HS-5 (cell line): Measurements from ENCODE around the gene KAT14.
"Not testable (repeated sequence)": the region's sequence is repeated elsewhere in the genome, so short reads cannot be mapped to it uniquely, and the experiment has no call there.

Source experiments
- DNase-seq: peaks from one replicate; pipeline ENCODE4 v3.0.0-alpha.2; 2012; ENCODE audit warnings: low read depth

The KAT14 gene

GRCh38 chr20:18154342-18154741 is 16.7 kb downstream of the KAT14 start:
- no peak for DNase-seq

DNA sequence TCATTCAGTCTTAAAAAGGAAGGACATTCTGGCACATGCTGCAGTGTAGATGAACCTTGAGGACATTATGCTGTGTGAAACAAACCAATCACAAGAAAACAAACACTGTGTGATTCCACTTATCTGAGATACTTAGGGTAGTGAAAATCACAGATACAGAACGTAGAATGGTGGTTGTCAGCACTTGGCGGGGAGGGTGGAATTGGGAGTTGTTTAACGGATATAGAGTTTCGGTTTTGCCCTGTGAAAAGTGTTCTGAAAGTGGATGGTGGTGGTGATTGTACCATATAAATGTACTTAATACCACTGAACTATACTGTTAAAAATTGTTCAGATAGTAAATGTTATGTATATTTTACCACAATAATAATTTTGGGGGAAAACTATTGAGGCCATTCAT is 18.4 kb downstream of the KAT14 start:
- DNase-seq = no peak

DNA sequence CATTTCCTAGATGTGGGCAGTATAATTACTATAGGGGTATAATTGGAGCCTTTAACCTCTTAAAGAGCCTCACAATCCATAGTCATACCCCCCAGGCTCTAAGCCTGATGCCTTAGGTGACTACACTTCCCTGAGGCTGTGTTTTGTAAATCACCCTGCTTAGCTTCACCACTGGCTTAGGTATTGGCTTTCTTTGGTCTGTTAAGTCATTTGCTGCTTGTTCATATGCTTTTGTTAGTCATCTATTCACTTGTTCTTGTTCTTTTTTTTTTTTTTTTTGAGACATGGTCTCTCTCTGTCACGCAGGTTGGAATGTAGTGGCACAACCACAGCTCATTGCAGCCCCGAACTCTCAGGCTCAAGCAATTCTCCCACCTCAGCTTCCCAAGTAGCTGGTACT is 26.7 kb downstream of the KAT14 start:
- no peak for DNase-seq

- no peak for DNase-seq
These were observed 27.9 kb downstream of the KAT14 start for GRCh38 chr20:18165553-18165952.

- DNase-seq = no peak
These were observed 28.7 kb downstream of the KAT14 start for GRCh38 chr20:18166241-18166881.

GRCh38 chr20:18166950-18167349 is 29.3 kb downstream of the KAT14 start:
- no peak for DNase-seq

GRCh38 chr20:18172379-18172778 is 34.7 kb downstream of the KAT14 start:
- DNase-seq = no peak

DNA sequence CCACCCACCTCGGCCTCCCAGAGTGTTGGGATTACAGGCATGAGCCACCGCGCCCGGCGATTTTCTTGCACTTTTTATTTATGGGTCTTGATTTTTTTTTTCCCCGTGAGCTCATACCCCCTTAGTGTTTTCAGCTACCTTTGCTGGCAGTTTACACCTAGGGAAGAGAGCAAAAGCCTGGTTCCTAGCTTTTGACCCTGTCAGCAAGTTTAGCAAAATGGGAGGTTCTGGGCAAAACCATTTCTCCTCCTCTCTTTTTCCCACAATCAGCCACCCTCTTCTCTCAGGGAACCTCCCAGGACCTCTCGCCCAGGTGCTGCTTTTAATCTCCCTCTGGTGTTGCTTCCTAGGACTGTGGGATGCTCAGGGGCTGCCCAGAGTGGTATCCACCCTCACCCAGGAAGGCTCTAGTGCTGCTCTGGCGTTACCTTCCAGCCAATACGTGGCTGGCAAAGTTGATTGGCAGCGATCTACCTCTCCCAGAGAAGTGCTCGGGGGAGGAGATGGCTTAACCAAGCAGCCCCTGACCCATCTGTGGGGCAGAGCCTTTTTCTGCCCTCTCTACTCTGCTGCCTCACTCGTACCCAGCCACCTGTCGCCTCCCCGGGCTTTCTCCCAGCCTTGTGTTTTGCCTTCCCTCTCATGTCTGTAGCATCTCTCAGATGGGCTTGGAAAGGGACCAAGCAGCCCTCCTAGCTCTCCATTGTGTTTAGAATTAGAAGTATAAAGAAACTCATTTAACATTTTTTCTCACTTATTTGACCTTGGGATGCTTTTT is 37.4 kb downstream of the KAT14 start:
- no peak for DNase-seq

DNA sequence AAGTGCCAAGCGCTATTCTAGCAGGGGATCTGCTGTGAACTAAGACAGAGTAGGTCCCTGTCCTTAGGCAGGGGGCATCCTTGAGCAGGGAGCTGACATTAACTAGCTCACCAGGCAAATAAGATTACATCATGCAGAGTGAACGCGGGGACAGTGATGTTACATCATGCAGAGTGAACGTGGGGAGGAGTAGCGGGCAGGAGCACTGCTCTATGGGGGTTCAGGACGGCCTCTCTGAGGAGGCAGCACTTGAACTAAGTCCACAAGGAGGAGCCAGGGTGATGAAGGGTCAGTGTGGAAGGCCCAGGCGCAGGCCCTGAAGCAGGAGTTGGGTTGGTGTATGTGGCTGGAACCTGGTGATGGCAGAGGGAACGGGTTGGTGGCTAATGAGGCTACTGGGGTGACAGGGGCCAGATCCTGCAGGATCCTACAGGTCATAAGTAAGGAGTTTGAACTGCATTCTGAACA is 38.7 kb downstream of the KAT14 start:
- no peak for DNase-seq

GRCh38 chr20:18180366-18180765 is 42.7 kb downstream of the KAT14 start:
- not testable (repeated sequence) for DNase-seq

DNA sequence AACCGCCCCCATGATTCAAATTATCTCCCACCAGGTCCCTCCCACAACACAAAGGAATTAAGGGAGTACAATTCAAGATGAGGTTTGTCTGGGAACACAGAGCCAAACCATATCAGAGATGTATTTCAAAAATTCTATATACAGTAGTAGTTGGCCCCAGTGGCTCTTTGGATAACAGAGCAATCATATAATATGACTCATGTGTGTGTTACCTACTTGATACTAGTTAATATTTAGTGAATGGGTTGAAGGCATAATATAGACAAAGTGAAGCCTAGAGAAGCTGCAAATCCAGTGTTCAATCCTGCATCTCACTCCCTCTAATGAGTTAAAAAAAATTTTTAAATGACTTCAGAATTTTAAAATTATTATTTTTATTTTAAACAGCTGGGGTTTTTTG is 43.2 kb downstream of the KAT14 start:
- DNase-seq = no peak

- no peak for DNase-seq
These were observed 49.4 kb downstream of the KAT14 start for GRCh38 chr20:18187020-18187419.

DNA sequence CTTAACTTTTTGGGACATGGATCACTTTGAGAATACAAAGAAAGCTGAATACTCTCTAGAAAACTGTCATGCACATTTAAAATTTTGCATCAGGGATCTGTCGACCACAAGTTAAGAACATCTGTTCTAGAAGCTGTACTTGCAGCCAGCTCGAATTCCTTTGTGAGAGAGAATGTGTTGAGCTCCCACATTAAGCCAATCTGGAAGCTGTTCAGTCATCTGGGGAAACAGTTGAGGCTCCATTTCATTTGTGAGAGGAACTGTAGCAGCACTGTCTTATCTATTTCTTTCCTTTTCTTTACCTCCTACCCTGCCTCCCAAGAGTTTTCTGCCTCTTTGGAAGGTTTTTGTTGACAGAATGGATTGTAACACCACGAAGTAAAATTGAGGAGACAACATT is 50.8 kb downstream of the KAT14 start:
- no peak for DNase-seq

DNA sequence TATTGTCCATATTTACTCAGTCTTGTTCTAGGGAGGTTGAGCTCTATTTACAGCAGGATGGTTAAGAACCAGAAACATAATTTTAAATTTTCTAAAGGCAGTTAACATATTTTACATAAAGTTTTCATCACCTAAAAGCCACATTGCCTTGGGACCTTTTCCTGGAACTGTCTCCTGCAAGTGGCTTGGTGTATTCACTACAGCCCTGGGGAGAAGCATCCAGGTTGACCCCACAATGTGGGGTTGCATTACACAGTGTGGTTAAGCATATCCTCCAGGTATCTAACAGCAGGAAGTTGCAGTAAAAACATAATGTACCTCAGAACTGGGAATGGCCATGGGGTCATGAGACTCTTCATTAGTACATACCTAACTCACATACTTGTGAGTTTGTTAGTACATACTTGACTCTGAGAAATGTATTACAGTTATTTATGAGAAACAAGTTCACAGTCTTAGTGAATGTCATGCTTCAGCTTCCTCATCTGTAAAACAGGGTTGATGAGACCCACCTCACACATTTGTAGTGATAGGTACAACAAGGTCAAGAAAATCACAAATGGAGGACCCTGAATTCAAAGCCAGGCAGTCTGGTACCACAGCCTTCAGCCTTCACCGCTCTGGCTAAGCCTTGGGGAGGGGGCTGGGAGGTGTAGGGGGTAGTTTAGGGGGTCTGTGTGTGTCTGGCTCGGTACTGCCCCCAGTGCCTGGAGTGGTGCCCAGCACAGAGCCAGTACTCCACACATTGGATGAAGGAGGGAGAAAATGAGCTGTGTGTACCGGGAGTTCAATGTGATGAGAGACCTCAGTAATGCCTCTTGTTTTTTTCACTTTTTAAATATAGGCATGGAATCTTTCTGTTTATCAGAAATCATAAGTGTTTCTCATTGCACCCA is 52.9 kb downstream of the KAT14 start:
- no peak for DNase-seq

DNA sequence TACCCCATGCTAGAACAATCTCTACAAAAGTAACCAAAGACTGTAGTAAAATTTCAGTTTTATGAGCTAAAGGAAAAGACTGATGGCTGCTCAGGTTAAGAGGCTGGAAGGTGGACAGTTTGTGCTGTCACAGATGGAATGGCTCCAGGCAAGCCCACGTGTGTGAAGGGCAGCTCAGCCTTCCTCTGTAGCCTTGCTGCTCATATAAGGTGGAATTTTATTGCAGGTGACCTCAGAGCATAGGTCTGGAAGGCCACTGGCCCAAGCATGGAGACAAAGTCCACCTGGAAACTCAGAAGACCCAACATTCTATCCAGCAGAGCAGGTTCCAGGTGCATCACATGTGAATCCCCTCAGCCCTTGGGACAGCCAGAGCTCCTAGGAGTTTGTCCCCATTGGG is 53.6 kb downstream of the KAT14 start:
- DNase-seq = no peak

GRCh38 chr20:18194461-18194860 is 56.8 kb downstream of the KAT14 start:
- DNase-seq = not testable (repeated sequence)

DNA sequence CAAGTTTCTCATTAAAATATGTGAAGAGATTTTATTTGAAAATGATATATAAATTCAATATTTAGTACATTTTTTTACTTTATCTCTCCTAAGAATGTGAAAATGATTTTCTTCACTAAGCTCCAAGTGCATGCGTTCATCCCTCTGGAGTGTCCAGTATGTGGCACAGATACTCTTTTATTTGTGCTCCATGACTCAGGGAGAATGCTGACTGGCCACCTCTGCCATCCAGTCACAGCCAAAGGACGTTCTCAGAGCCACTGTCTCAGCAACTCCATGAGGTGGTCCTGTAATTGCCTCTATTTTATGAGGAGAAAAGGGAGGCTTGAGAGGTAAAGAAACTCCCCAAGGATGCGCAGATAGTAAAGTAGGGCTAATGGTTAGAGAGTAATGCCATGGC is 58.3 kb downstream of the KAT14 start:
- DNase-seq = no peak

- DNase-seq = no peak
These were observed 59.9 kb downstream of the KAT14 start for GRCh38 chr20:18197382-18198070.

DNA sequence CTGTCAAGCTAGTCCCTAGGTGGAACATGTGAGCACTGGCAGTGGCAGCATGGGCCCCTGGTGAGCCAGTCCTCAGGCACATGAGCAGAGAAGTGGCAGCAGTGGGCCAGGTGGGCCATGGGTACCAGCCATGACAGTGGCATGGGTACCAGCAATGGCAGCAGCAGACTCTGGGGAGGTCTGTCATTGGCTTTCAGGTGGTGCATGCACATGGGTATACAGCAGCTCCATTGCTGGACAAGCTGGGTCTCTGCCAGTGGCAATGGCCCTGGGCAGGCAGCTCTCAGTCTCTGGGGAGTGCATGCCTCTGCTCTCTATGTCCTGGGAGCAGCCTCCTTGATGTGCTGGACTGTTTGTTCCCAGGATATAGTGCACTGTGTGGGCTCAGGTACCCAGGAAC is 65.3 kb downstream of the KAT14 start:
- DNase-seq = no peak

DNA sequence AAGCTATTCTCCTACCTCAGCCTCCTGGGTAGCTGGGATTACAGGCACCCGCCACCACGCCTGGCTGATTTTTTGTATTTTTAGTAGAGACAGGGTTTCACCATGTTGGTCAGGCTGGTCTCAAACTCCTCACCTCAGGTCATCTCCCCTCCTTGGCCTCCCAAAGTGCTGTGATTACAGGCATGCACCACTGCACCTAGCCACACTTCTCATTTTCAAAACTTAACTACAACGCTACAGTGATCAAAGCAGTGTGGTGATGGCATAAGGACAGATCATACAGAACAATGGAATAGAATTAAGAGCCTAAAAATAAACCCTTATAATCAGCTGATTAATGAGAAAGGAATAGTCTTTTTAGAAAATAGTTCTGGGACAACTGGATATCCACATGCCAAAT is 66.0 kb downstream of the KAT14 start:
- not testable (repeated sequence) for DNase-seq

DNA sequence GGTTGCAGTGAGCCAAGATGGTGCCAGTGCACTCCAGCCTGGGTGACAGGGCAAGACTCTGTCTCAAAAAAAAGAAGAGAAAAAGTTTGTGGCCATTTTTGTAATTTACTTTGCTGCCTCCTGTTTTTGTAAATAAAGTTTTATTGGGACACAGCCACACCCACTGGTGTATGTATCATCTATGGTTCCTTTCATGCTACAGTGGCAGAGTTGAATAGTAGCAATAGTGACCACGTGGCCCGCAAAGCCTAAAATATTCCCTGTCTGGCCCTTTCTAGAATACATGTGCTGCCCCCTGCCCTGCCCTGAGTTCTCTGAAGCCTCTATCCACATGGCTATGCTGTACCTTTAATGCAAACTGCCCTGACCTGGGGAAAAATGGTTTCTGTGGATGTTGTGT is 75.3 kb downstream of the KAT14 start:
- no peak for DNase-seq

GRCh38 chr20:18215566-18215965 is 77.9 kb downstream of the KAT14 start:
- DNase-seq = no peak
